Neural cell (in vitro differentiated cells): ENCODE measurements around the gene ARHGAP42. TPM values are rescaled to one million over a fixed set of nuclear protein-coding genes. Genes with fewer than 3 reads are reported as not detected.

Experiments
- H2AFZ ChIP-seq: fragments of 200-600, 300-800 bp; sonication (generic), shearing (Covaris generic); 2 replicates; pipeline ENCODE4 v1.6.0; 2014; ENCODE audit warnings: low read depth, mild to moderate bottlenecking, antibody characterized with exemption, low read length, moderate library complexity
- H3F3A ChIP-seq: fragments of 200-600 bp; shearing (Covaris generic); 2 replicates; pipeline ENCODE4 v1.6.1; 2016; ENCODE audit warnings: mild to moderate bottlenecking, moderate library complexity, mixed read lengths, antibody characterized with exemption, low read length; ENCODE audit not compliant: insufficient read depth, poor library complexity, severe bottlenecking
- H3K27ac ChIP-seq: fragments of 200-600, 300-800 bp; sonication (generic), shearing (Covaris generic); 2 replicates; pipeline ENCODE4 v1.5.1; 2014; ENCODE audit warnings: mild to moderate bottlenecking, low read length, moderate library complexity
- H3K27me3 ChIP-seq: fragments of 300-800, 200-600 bp; sonication (generic), shearing (Covaris generic); 2 replicates; pipeline ENCODE4 v1.6.0; 2014; ENCODE audit warnings: mild to moderate bottlenecking, low read depth, low read length, moderate library complexity; ENCODE audit not compliant: insufficient read depth
- H3K36me3 ChIP-seq: fragments of 300-800, 200-600 bp; sonication (generic), shearing (Covaris generic); 2 replicates; pipeline ENCODE4 v1.5.1; 2014; ENCODE audit warnings: mild to moderate bottlenecking, antibody characterized with exemption, low read length, moderate library complexity; ENCODE audit not compliant: insufficient read depth
- H3K4me2 ChIP-seq: fragments of 300-800, 200-600 bp; sonication (generic), shearing (Covaris generic); 2 replicates; pipeline ENCODE4 v1.6.0; 2014; ENCODE audit warnings: mild to moderate bottlenecking, low read length
- H3K4me3 ChIP-seq: fragments of 300-800, 200-600 bp; sonication (generic), shearing (Covaris generic); 2 replicates; pipeline ENCODE4 v1.5.1; 2014; ENCODE audit warnings: mild to moderate bottlenecking, low read length, moderate library complexity
- H3K79me2 ChIP-seq: fragments of 200-600 bp; shearing (Covaris generic); replicated peaks from 2 replicates; pipeline ENCODE4 v1.6.0; 2014; ENCODE audit warnings: mild to moderate bottlenecking, low read length, moderate library complexity; ENCODE audit not compliant: insufficient read depth
- H3K9ac ChIP-seq: fragments of 300-800, 200-600 bp; sonication (generic), shearing (Covaris generic); 2 replicates; pipeline ENCODE4 v1.6.1; 2016; ENCODE audit warnings: mild to moderate bottlenecking, low read length, mixed read lengths
- H3K9me2 ChIP-seq: fragments of 200-600 bp; shearing (Covaris generic); 2 replicates; pipeline ENCODE4 v1.6.1; 2016; ENCODE audit warnings: mild to moderate bottlenecking, low read length, mixed read lengths; ENCODE audit not compliant: insufficient read depth
- H3K9me3 ChIP-seq: fragments of 200-600, 300-800 bp; sonication (generic), shearing (Covaris generic); 2 replicates; pipeline ENCODE4 v1.6.1; 2016; ENCODE audit warnings: mild to moderate bottlenecking, mixed run types, low read length, moderate library complexity, mixed read lengths
- H4K20me1 ChIP-seq: fragments of 200-600 bp; shearing (Covaris generic); 2 replicates; pipeline ENCODE4 v1.6.1; 2016; ENCODE audit warnings: mild to moderate bottlenecking, mixed run types; ENCODE audit not compliant: insufficient read depth
- EP300 ChIP-seq: fragments of 450-650 bp; conservative IDR thresholded peaks from 2 replicates; pipeline ENCODE4 v1.6.1; 2014; ENCODE audit warnings: antibody characterized with exemption, mild to moderate bottlenecking, moderate library complexity; ENCODE audit not compliant: poor library complexity, severe bottlenecking
- EZH2 ChIP-seq: fragments of 200-600, 300-800 bp; shearing (Covaris generic), sonication (generic); IDR thresholded peaks from 2 replicates; pipeline ENCODE4 v1.6.1; 2014; ENCODE audit warnings: antibody characterized with exemption, low read length, borderline replicate concordance, mild to moderate bottlenecking; ENCODE audit not compliant: insufficient read depth, poor library complexity, severe bottlenecking
- MXI1 ChIP-seq: fragments of 450-650 bp; conservative IDR thresholded peaks from 2 replicates; pipeline ENCODE4 v1.6.1; 2014; ENCODE audit warnings: antibody characterized with exemption, mild to moderate bottlenecking; ENCODE audit not compliant: poor library complexity, severe bottlenecking
- POLR2AphosphoS5 ChIP-seq: IDR thresholded peaks from 2 replicates; pipeline ENCODE4 v1.6.1; 2012
- RAD21 ChIP-seq: fragments of 450-650 bp; conservative IDR thresholded peaks from 2 replicates; pipeline ENCODE4 v1.6.1; 2014; ENCODE audit warnings: antibody characterized with exemption, mild to moderate bottlenecking, moderate library complexity
- SMC3 ChIP-seq: fragments of 450-650 bp; conservative IDR thresholded peaks from 2 replicates; pipeline ENCODE4 v1.6.1; 2014; ENCODE audit warnings: antibody characterized with exemption, mild to moderate bottlenecking, moderate library complexity; ENCODE audit not compliant: poor library complexity
- TAF1 ChIP-seq: IDR thresholded peaks from 2 replicates; pipeline ENCODE4 v1.6.1; 2012; ENCODE audit warnings: low read depth
- polyA plus RNA-seq: library from polyadenylated mRNA; depleted of rRNA; stranded (reverse); fragments of >200 nt; gene quantifications from 2 replicates; pipeline ENCODE4 v1.2.3, GENCODE V29; 2014
- TF ChIP-seq, protein P1 (sequence below): fragments of 450-650 bp; IDR thresholded peaks from 2 replicates; pipeline ENCODE4 v1.5.1; 2014; ENCODE audit warnings: antibody characterized with exemption, mild to moderate bottlenecking, moderate library complexity; ENCODE audit not compliant: poor library complexity, severe bottlenecking
- TF ChIP-seq, protein P2 (sequence below): IDR thresholded peaks from 2 replicates; pipeline ENCODE4 v1.6.1; 2012; ENCODE audit warnings: borderline replicate concordance

ARHGAP42 gene
- polyA plus RNA-seq, 1 donor from 2014 or later: 0.64 TPM

DNA sequence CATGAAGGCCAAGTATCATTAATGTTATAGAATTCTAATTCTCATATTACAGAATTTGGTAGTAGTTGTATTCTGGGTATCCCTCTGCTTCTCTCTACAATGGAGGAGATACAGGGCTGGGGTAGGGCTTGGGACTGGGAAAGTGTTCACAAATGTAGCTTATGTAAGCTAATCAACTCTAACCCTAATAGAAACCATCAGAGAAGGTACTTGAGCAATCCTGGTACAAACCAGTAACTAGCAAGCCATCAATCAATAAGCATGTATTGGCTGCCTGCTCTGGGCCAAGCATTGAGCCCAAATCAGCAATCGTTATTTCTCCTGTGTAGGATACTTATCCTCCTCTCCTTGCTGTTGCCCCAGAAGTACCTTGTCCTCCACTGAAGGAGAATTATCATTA lies 268.2 kb downstream of the ARHGAP42 start:
- H2AFZ ChIP-seq: no peak overlapping the region
- no peak overlapping the region for H3K9ac ChIP-seq
- no peaks in the 10 kb centered on the region for H3K36me3 ChIP-seq
- no peaks in the 10 kb centered on the region for H3K79me2 ChIP-seq
- no peaks in the 10 kb centered on the region for H3K27me3 ChIP-seq
- TF ChIP-seq, protein P1, sequence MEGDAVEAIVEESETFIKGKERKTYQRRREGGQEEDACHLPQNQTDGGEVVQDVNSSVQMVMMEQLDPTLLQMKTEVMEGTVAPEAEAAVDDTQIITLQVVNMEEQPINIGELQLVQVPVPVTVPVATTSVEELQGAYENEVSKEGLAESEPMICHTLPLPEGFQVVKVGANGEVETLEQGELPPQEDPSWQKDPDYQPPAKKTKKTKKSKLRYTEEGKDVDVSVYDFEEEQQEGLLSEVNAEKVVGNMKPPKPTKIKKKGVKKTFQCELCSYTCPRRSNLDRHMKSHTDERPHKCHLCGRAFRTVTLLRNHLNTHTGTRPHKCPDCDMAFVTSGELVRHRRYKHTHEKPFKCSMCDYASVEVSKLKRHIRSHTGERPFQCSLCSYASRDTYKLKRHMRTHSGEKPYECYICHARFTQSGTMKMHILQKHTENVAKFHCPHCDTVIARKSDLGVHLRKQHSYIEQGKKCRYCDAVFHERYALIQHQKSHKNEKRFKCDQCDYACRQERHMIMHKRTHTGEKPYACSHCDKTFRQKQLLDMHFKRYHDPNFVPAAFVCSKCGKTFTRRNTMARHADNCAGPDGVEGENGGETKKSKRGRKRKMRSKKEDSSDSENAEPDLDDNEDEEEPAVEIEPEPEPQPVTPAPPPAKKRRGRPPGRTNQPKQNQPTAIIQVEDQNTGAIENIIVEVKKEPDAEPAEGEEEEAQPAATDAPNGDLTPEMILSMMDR: no peak
- TF ChIP-seq EP300 (no peak), SMC3 (no peak), MXI1 (no peak), RAD21 (no peak), POLR2AphosphoS5 (no peak), EZH2 (no peak), TAF1 (no peak)
- TF ChIP-seq, protein P2, sequence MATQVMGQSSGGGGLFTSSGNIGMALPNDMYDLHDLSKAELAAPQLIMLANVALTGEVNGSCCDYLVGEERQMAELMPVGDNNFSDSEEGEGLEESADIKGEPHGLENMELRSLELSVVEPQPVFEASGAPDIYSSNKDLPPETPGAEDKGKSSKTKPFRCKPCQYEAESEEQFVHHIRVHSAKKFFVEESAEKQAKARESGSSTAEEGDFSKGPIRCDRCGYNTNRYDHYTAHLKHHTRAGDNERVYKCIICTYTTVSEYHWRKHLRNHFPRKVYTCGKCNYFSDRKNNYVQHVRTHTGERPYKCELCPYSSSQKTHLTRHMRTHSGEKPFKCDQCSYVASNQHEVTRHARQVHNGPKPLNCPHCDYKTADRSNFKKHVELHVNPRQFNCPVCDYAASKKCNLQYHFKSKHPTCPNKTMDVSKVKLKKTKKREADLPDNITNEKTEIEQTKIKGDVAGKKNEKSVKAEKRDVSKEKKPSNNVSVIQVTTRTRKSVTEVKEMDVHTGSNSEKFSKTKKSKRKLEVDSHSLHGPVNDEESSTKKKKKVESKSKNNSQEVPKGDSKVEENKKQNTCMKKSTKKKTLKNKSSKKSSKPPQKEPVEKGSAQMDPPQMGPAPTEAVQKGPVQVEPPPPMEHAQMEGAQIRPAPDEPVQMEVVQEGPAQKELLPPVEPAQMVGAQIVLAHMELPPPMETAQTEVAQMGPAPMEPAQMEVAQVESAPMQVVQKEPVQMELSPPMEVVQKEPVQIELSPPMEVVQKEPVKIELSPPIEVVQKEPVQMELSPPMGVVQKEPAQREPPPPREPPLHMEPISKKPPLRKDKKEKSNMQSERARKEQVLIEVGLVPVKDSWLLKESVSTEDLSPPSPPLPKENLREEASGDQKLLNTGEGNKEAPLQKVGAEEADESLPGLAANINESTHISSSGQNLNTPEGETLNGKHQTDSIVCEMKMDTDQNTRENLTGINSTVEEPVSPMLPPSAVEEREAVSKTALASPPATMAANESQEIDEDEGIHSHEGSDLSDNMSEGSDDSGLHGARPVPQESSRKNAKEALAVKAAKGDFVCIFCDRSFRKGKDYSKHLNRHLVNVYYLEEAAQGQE: no peak
- H4K20me1 ChIP-seq: no peaks in the 10 kb centered on the region
- no peak overlapping the region for H3K4me3 ChIP-seq
- no peak overlapping the region for H3K4me2 ChIP-seq
- H3K9me3 ChIP-seq: no peaks in the 10 kb centered on the region
- H3K27ac ChIP-seq: no peak overlapping the region
- H3K9me2 ChIP-seq: no peaks in the 10 kb centered on the region
- no peaks in the 10 kb centered on the region for H3F3A ChIP-seq

DNA sequence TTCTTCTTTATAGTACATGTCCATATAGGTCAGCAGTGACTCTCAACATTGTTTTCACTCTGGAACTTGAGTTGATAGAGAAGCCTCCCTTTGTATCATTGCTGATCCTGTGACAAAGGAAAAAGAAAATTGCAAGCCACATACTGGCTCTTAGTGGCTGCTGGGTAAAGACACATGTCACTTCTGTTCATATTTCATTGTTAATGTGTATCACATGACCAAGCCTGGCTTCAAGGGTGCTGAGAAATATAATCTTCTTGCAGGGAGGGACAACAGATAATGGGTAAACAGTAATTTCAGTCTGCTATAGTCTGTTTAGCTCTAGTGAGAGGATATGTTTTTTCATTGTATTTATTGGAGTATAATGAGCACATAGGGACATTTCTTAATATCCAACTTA lies 269.3 kb downstream of the ARHGAP42 start:
- peak overlapping the region; percentile 4 for H3K27ac ChIP-seq
- H3F3A ChIP-seq: no peaks in the 10 kb centered on the region
- H3K4me3 ChIP-seq: no peak overlapping the region
- no peak overlapping the region for H3K4me2 ChIP-seq
- H3K36me3 ChIP-seq: no peaks in the 10 kb centered on the region
- no peaks in the 10 kb centered on the region for H3K9me2 ChIP-seq
- no peaks in the 10 kb centered on the region for H3K79me2 ChIP-seq
- no peak overlapping the region for H2AFZ ChIP-seq
- H3K9me3 ChIP-seq: no peaks in the 10 kb centered on the region
- H4K20me1 ChIP-seq: no peaks in the 10 kb centered on the region
- no peaks in the 10 kb centered on the region for H3K27me3 ChIP-seq
- TF ChIP-seq EP300 (peak; percentile 53), MXI1 (no peak), TAF1 (no peak), EZH2 (no peak), POLR2AphosphoS5 (peak; percentile 37)
- TF ChIP-seq, protein P1: no peak
- H3K9ac ChIP-seq: no peak overlapping the region
